Sigmoid colon (tissue), 7 donors: ENCODE measurements around the gene LMF1. TPM values are rescaled to one million over a fixed set of nuclear protein-coding genes. Genes with fewer than 3 reads are reported as not detected.

ENCODE experiments used
- DNase-seq: peaks from one replicate; pipeline ENCODE4 v3.0.0-alpha.2; 2019
- H3K27ac ChIP-seq, 4 donors: fragments of 200-600 bp; sonication (generic); one replicate each; pipeline ENCODE4 v1.5.1; 2016 to 2019; ENCODE audit warnings: mild to moderate bottlenecking in 1 of 4
- H3K27me3 ChIP-seq, 3 donors: fragments of 200-600 bp; sonication (generic); one replicate each; pipeline ENCODE4 v1.5.1; 2019; ENCODE audit warnings: mild to moderate bottlenecking in 1 of 3
- H3K36me3 ChIP-seq, 4 donors: fragments of 200-600 bp; sonication (generic); one replicate each; pipeline ENCODE4 v1.5.1; 2016 to 2019
- H3K4me1 ChIP-seq, 4 donors: fragments of 200-600 bp; sonication (generic); one replicate each; pipeline ENCODE4 v1.5.1; 2017 to 2019
- H3K4me3 ChIP-seq, 4 donors: fragments of 200-600 bp; sonication (generic); one replicate each; pipeline ENCODE4 v1.5.1; 2017 to 2019; ENCODE audit warnings: mild to moderate bottlenecking in 2 of 4, moderate library complexity in 1 of 4
- H3K9me3 ChIP-seq, 4 donors: fragments of 200-600 bp in 3 of 4; sonication (generic) in 3 of 4; one replicate each; pipeline versions ENCODE4 v1.5.1 to v1.6.1; 2013 to 2019
- CTCF ChIP-seq, 4 experiments: fragments of 450-650 bp in 3 of 4; fragments of 200-600 bp in 1 of 4; IDR thresholded peaks; one replicate each; pipeline ENCODE4 v1.5.1; 2016 to 2019; ENCODE audit warnings: antibody characterized with exemption in 4 of 4, mild to moderate bottlenecking in 3 of 4, moderate library complexity in 2 of 4
- EP300 ChIP-seq, 4 donors: sonication (generic); formaldehyde crosslinking; IDR thresholded peaks; one replicate each; pipeline ENCODE4 v1.6.1; 2017; ENCODE audit warnings: antibody characterized with exemption in 4 of 4
- POLR2A ChIP-seq, 2 donors: fragments of 450-650 bp; IDR thresholded peaks; one replicate each; pipeline ENCODE4 v1.6.1; 2016; ENCODE audit warnings: antibody characterized with exemption in 2 of 2, mild to moderate bottlenecking in 2 of 2, moderate library complexity in 2 of 2
- POLR2AphosphoS5 ChIP-seq, 4 donors: sonication (generic); formaldehyde crosslinking; IDR thresholded peaks; one replicate each; pipeline ENCODE4 v1.6.1; 2017; ENCODE audit warnings: antibody characterized with exemption in 4 of 4
- WGBS, 2 donors: extraction: QIAGEN DNeasy Blood & Tissue Kit; methylation state at CpG; one replicate each; pipeline ENCODE4 v1.1.7; 2013; 5-methylcytosine and 5-hydroxymethylcytosine counted together
- intact Hi-C: fragments of 100-400 bp; cut with DNase I; formaldehyde crosslinking; loops from one replicate; pipeline ENCODE4 v1.15.1; 2023
- polyA plus RNA-seq, 3 donors: library from polyadenylated mRNA; stranded (reverse); fragments of 200-250 nt; gene quantifications; one replicate each; pipeline ENCODE4 v1.2.3, GENCODE V29; 2013
- total RNA-seq, 4 donors: library from RNA; depleted of rRNA; stranded (reverse); fragments of >200 nt; gene quantifications; one replicate each; pipeline ENCODE4 v1.1.0, GENCODE V29; 2016
- donor health status: healthy with polysubstance abuse.
- donor health status: Bipolar disorder and iron deficiency.
- donor health status: healthy.

Gene LMF1
- total and polyA plus RNA-seq, 7 donors, result 1.2 to 34.1 (median 19.9) TPM

GRCh38 chr16:819336-820043, 151.3 kb downstream of the LMF1 start:
- intact Hi-C loops, result no loop called here

GRCh38 chr16:818592-818991, 152.2 kb downstream of the LMF1 start:
- Histone ChIP-seq H3K27ac (no peak overlapping the region), H3K9me3 (no peaks in the 10 kb centered on the region), H3K4me1 (peaks cover 0 to 10% (median 6%) of the 10 kb centered on the region in 4 donors), H3K4me3 (no peak overlapping the region), H3K36me3 (no peaks in the 10 kb centered on the region), H3K27me3 (peaks cover 25 to 95% (median 54%) of the 10 kb centered on the region in 3 donors)
- intact Hi-C loops, result no loop called here
- 78 to 93% methylated on average over 2 of the region's 2 CpGs for WGBS, 2 donors
- no peak for TF ChIP-seq POLR2AphosphoS5 (IDR thresholded peaks at IDR 0.05)
- no peak for TF ChIP-seq EP300 (IDR thresholded peaks at IDR 0.05)
- no peak for TF ChIP-seq POLR2A (IDR thresholded peaks at IDR 0.05)
- no peak for TF ChIP-seq CTCF (IDR thresholded peaks at IDR 0.05)
- no peak for DNase-seq

More at GRCh38 chr16:819336-820043, 151.3 kb downstream of the LMF1 start:
- Histone ChIP-seq H3K4me1 (peaks cover 0 to 6% (median 3%) of the 10 kb centered on the region in 4 donors), H3K4me3 (no peak overlapping the region), H3K9me3 (no peaks in the 10 kb centered on the region), H3K36me3 (no peaks in the 10 kb centered on the region), H3K27ac (no peak overlapping the region), H3K27me3 (peaks cover 20 to 95% (median 47%) of the 10 kb centered on the region in 3 donors)
- no peak for DNase-seq
- no peak for TF ChIP-seq EP300 (IDR thresholded peaks at IDR 0.05)
- no peak for TF ChIP-seq CTCF (IDR thresholded peaks at IDR 0.05)
- TF ChIP-seq POLR2AphosphoS5 (IDR thresholded peaks at IDR 0.05), result no peak
- TF ChIP-seq POLR2A (IDR thresholded peaks at IDR 0.05), result no peak
- 42 to 65% methylated on average over 23 of the region's 23 CpGs for WGBS, 2 donors

DNA sequence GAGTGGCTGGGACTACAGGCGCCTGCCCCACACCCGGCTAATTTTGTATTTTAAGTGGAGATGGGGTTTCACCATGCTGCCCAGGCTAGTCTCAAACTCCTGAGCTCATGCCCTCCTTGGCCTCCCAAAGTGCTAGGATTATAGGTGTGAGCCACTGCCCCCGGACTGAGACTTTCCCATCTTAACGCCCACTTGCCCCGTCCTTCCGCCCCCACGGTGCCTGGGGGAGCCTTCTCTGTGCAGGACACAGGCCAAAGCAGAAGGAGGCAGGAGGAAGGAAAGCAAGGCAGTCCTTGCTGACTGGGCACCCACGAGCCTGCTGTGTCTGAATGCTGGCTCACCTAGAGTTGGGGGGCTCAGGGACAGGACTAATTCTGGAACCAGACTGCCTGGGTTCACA, 152.7 kb downstream of the LMF1 start:
- Histone ChIP-seq H3K27ac (no peak overlapping the region), H3K36me3 (no peaks in the 10 kb centered on the region), H3K9me3 (no peaks in the 10 kb centered on the region), H3K4me1 (peaks cover 0 to 15% (median 11%) of the 10 kb centered on the region in 4 donors), H3K27me3 (peaks cover 30 to 95% (median 58%) of the 10 kb centered on the region in 3 donors), H3K4me3 (no peak overlapping the region)
- TF ChIP-seq POLR2A (IDR thresholded peaks at IDR 0.05) (no peak), POLR2AphosphoS5 (IDR thresholded peaks at IDR 0.05) (no peak), EP300 (IDR thresholded peaks at IDR 0.05) (no peak), CTCF (IDR thresholded peaks at IDR 0.05) (no peak)
- no peak for DNase-seq
- intact Hi-C loops, result no loop called here
- 78 to 87% methylated on average over 8 of the region's 8 CpGs for WGBS, 2 donors

GRCh38 chr16:817001-817906, 153.5 kb downstream of the LMF1 start:
- Histone ChIP-seq H3K4me1 (peaks cover 0 to 16% (median 12%) of the 10 kb centered on the region in 4 donors), H3K27me3 (peaks cover 35 to 97% (median 63%) of the 10 kb centered on the region in 3 donors), H3K9me3 (no peaks in the 10 kb centered on the region), H3K27ac (no peak overlapping the region), H3K36me3 (no peaks in the 10 kb centered on the region), H3K4me3 (no peak overlapping the region)
- intact Hi-C loops, result no loop called here
- WGBS, 2 donors, result 56 to 68% methylated on average over 71 of the region's 71 CpGs
- DNase-seq, result no peak
- TF ChIP-seq CTCF (IDR thresholded peaks at IDR 0.05) (no peak), POLR2A (IDR thresholded peaks at IDR 0.05) (no peak), POLR2AphosphoS5 (IDR thresholded peaks at IDR 0.05) (no peak), EP300 (IDR thresholded peaks at IDR 0.05) (no peak)
